ENCODE results near the gene DIO3. TPM values are rescaled to one million over a fixed set of nuclear protein-coding genes. Genes with fewer than 3 reads are reported as not detected.

DIO3 gene
- total RNA-seq, 1 donor from 2014 or later: 35.6 TPM

- H3K4me3 Mint-ChIP-seq: no peak overlapping the region
- no peaks in the 10 kb centered on the region for H3K9me3 Mint-ChIP-seq
- TF ChIP-seq, protein P1, sequence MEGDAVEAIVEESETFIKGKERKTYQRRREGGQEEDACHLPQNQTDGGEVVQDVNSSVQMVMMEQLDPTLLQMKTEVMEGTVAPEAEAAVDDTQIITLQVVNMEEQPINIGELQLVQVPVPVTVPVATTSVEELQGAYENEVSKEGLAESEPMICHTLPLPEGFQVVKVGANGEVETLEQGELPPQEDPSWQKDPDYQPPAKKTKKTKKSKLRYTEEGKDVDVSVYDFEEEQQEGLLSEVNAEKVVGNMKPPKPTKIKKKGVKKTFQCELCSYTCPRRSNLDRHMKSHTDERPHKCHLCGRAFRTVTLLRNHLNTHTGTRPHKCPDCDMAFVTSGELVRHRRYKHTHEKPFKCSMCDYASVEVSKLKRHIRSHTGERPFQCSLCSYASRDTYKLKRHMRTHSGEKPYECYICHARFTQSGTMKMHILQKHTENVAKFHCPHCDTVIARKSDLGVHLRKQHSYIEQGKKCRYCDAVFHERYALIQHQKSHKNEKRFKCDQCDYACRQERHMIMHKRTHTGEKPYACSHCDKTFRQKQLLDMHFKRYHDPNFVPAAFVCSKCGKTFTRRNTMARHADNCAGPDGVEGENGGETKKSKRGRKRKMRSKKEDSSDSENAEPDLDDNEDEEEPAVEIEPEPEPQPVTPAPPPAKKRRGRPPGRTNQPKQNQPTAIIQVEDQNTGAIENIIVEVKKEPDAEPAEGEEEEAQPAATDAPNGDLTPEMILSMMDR (IDR thresholded peaks at IDR 0.05; ENCODE audit: unreplicated experiment): no peak
- H3K36me3 Mint-ChIP-seq: no peaks in the 10 kb centered on the region
- no peak overlapping the region for H3K27ac Mint-ChIP-seq
- peaks cover 11% of the 10 kb centered on the region for H3K4me1 Mint-ChIP-seq
- H3K27me3 Mint-ChIP-seq (ENCODE audit: low read depth): no peaks in the 10 kb centered on the region
- no peak for DNase-seq (ENCODE audit: low spot score in 2 of 2, unreplicated experiment in 2 of 2)
Measured at GRCh38 chr14:101527987-101528386, 33.3 kb upstream of the DIO3 start.

DNA sequence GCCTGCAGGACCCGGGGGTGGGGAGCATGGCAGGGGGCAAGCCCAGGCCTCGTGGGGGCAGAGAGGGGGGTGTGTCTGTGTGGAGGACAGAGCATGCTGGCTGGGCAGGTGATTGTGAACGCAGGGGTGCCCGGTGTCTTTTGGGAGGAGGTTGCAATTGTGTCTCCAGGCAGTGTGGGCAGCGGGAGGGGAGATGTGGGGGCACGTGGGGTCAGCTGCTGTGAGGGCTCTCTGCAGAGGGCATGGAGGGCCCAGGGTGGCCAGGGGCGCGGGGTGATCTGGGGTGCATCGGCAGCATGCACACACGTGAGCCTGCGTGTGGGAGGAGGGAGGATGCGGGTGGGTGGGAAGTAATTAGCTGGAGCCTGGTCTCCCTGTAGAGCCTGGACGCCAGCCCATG is 32.2 kb upstream of the DIO3 start:
- DNase-seq (ENCODE audit: low spot score in 2 of 2, unreplicated experiment in 2 of 2): no peak
- H3K36me3 Mint-ChIP-seq: no peaks in the 10 kb centered on the region
- TF ChIP-seq, protein P1 (IDR thresholded peaks at IDR 0.05; ENCODE audit: unreplicated experiment): no peak
- peaks cover 11% of the 10 kb centered on the region for H3K4me1 Mint-ChIP-seq
- no peak overlapping the region for H3K4me3 Mint-ChIP-seq
- no peaks in the 10 kb centered on the region for H3K9me3 Mint-ChIP-seq
- H3K27ac Mint-ChIP-seq: no peak overlapping the region
- no peaks in the 10 kb centered on the region for H3K27me3 Mint-ChIP-seq (ENCODE audit: low read depth)

DNA sequence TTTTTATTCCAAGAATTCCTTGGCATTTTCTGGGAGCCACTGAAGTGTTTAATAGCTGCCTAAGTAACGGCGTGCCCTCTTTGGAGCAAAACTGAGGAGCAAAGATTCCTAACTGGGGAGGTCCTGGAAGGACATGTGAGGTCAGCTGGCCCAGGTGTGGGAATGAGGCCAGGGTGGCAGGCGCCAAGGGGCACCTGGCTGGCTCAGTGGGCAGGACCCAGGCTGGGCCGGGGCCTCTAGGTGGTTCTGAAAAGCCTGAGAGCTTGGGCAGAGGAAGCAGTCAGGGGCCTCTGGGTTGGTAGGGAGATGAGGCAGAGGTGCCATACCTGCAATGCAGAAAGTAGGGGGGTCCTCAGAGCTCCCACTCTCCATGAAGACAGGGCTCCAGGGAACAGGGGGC is 27.1 kb upstream of the DIO3 start:
- TF ChIP-seq, protein P1 (IDR thresholded peaks at IDR 0.05; ENCODE audit: unreplicated experiment): no peak
- Mint-ChIP-seq H3K27me3 (ENCODE audit: low read depth) (no peaks in the 10 kb centered on the region), H3K27ac (no peak overlapping the region), H3K9me3 (no peaks in the 10 kb centered on the region), H3K36me3 (no peaks in the 10 kb centered on the region), H3K4me1 (no peaks in the 10 kb centered on the region), H3K4me3 (no peak overlapping the region)
- DNase-seq (ENCODE audit: low spot score in 2 of 2, unreplicated experiment in 2 of 2): no peak

GRCh38 chr14:101535232-101535631 is 26.1 kb upstream of the DIO3 start:
- Mint-ChIP-seq H3K27ac (no peak overlapping the region), H3K9me3 (no peaks in the 10 kb centered on the region), H3K4me3 (no peak overlapping the region), H3K4me1 (no peaks in the 10 kb centered on the region), H3K27me3 (ENCODE audit: low read depth) (no peaks in the 10 kb centered on the region), H3K36me3 (no peaks in the 10 kb centered on the region)
- no peak for DNase-seq (ENCODE audit: low spot score in 2 of 2, unreplicated experiment in 2 of 2)
- TF ChIP-seq, protein P1 (IDR thresholded peaks at IDR 0.05; ENCODE audit: unreplicated experiment): no peak

DNA sequence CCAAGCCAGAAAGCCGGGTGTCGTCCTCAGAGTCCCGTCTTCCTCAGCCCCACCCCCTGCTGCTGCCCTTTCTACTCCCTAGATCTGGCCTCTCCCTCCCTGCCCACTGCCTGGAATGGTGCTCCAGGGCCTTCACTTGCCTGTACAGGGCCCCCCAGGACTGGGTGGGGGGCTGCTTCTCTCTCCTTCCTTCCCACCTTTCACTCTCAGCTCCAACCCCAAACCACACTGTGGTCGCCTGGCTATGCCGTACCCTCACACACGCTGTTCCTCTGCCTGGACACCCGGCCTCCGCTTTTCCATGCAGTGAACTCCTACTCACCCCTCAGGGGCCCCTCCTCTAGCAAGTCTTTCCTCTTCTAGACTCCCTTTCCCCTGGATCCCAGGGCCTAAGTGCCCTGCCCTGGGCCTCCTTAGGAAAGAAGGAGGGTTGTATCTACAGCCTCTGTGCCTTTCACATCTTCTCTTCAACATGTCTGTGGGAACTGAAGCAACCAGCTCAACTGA is 25.5 kb upstream of the DIO3 start:
- TF ChIP-seq, protein P1 (IDR thresholded peaks at IDR 0.05; ENCODE audit: unreplicated experiment): no peak
- no peaks in the 10 kb centered on the region for H3K9me3 Mint-ChIP-seq
- H3K27ac Mint-ChIP-seq: no peak overlapping the region
- no peaks in the 10 kb centered on the region for H3K36me3 Mint-ChIP-seq
- no peaks in the 10 kb centered on the region for H3K4me1 Mint-ChIP-seq
- H3K4me3 Mint-ChIP-seq: no peak overlapping the region
- H3K27me3 Mint-ChIP-seq (ENCODE audit: low read depth): no peaks in the 10 kb centered on the region
- no peak for DNase-seq (ENCODE audit: low spot score in 2 of 2, unreplicated experiment in 2 of 2)

- TF ChIP-seq, protein P1 (IDR thresholded peaks at IDR 0.05; ENCODE audit: unreplicated experiment): no peak
- Mint-ChIP-seq H3K9me3 (no peaks in the 10 kb centered on the region), H3K27me3 (ENCODE audit: low read depth) (no peaks in the 10 kb centered on the region), H3K4me1 (no peaks in the 10 kb centered on the region), H3K27ac (no peak overlapping the region), H3K4me3 (no peak overlapping the region), H3K36me3 (no peaks in the 10 kb centered on the region)
- DNase-seq (ENCODE audit: low spot score in 2 of 2, unreplicated experiment in 2 of 2): no peak
Measured at GRCh38 chr14:101537286-101537685, 24.0 kb upstream of the DIO3 start.

Measured in mesothelial cell of epicardium (in vitro differentiated cells).